Panc1 (cell line): ENCODE results near the gene AANAT. TPM values are rescaled to one million over a fixed set of nuclear protein-coding genes. Genes with fewer than 3 reads are reported as not detected.

Source experiments
- ATAC-seq: fragments of 200-7000 bp; cut with Tn5 transposase; 2 replicates; pipeline ENCODE4 v1.9.1; 2020; ENCODE audit warnings: mild to moderate bottlenecking, moderate library complexity
- BruUV-seq: library from RNA; stranded (reverse); fragments of 400-500 nt; replicated peaks from 2 replicates; lab custom pipeline; 2021; lab: Mats Ljungman, UMichigan
- CTCF ChIA-PET: fragments of 300-600 bp; sonication (Branson Sonifier 250); formaldehyde crosslinking; loops from one replicate; lab custom pipeline; 2022; ENCODE audit warnings: antibody characterized with exemption; lab: Charles Lee
- POLR2A ChIA-PET: fragments of 300-600 bp; sonication (Branson Sonifier 250); formaldehyde crosslinking; loops from one replicate; lab custom pipeline; 2022; ENCODE audit warnings: antibody characterized with exemption; lab: Charles Lee
- DNase-seq: peaks from one replicate; pipeline ENCODE4 v3.0.0-alpha.2; 2010; ENCODE audit warnings: low read depth, low spot score
- H3K27ac ChIP-seq: 2 replicates; pipeline ENCODE4 v1.5.1; 2011; ENCODE audit warnings: mild to moderate bottlenecking, low read length, inconsistent platforms
- H3K27me3 ChIP-seq: fragments of 200-500 bp; sonication (Bioruptor generic); 2 replicates; pipeline ENCODE4 v1.6.0; 2014; ENCODE audit warnings: low read length, inconsistent platforms; ENCODE audit not compliant: control insufficient read depth, insufficient read depth
- H3K36me3 ChIP-seq: fragments of 200-500 bp; sonication (Bioruptor generic); 2 replicates; pipeline ENCODE4 v1.5.1; 2014; ENCODE audit warnings: inconsistent platforms, mild to moderate bottlenecking, low read length, moderate library complexity; ENCODE audit not compliant: control insufficient read depth, insufficient read depth
- H3K4me1 ChIP-seq: 2 replicates; pipeline ENCODE4 v1.5.1; 2011; ENCODE audit warnings: inconsistent platforms, mild to moderate bottlenecking, low read length, moderate library complexity; ENCODE audit not compliant: control insufficient read depth, insufficient read depth
- H3K4me3 ChIP-seq, 2 experiments: 2 replicates each; pipeline ENCODE4 v1.5.1; 2011 to 2012; ENCODE audit warnings: low read depth in 2 of 2, low read length in 2 of 2, mild to moderate bottlenecking in 2 of 2, inconsistent platforms in 1 of 2, moderate library complexity in 1 of 2
- H3K9me3 ChIP-seq: fragments of 200-500 bp; sonication (Bioruptor generic); 2 replicates; pipeline ENCODE4 v1.5.1; 2014; ENCODE audit warnings: low read depth, mild to moderate bottlenecking, inconsistent platforms, low read length, moderate library complexity; ENCODE audit not compliant: control insufficient read depth, insufficient read depth
- POLR2AphosphoS5 ChIP-seq: IDR thresholded peaks from 2 replicates; pipeline ENCODE4 v1.6.1; 2012; ENCODE audit warnings: mild to moderate bottlenecking, low read depth, low read length, moderate library complexity
- SIN3A ChIP-seq: IDR thresholded peaks from 2 replicates; pipeline ENCODE4 v1.6.1; 2012; ENCODE audit warnings: low read depth, mild to moderate bottlenecking, low read length, moderate library complexity, borderline replicate concordance; ENCODE audit not compliant: insufficient read depth
- TCF7L2 ChIP-seq: IDR thresholded peaks from 2 replicates; pipeline ENCODE4 v1.6.1; 2011; ENCODE audit warnings: mild to moderate bottlenecking, low read depth, low read length, inconsistent platforms
- in situ Hi-C: cut with HindIII; loops from 2 replicates; pipeline ENCODE4 v1.10.0; 2016; ENCODE audit warnings: low sequenced_read_pairs, low pct_unique_long_range_greater_than_20kb
- intact Hi-C: fragments of 100-400 bp; cut with micrococcal nuclease; formaldehyde crosslinking; loops from one replicate; pipeline ENCODE4 v1.10.0; 2022; ENCODE audit not compliant: unreplicated experiment
- total RNA-seq: library from RNA; stranded (reverse); gene quantifications from one replicate; pipeline ENCODE4 v1.2.1, GENCODE V29; 2021; ENCODE audit not compliant: unreplicated experiment
- TF ChIP-seq, protein P1 (sequence below): fragments of 450-650 bp; IDR thresholded peaks from 2 replicates; pipeline ENCODE4 v1.5.1; 2017; ENCODE audit warnings: mild to moderate bottlenecking
- TF ChIP-seq, protein P2 (sequence below), 2 experiments: IDR thresholded peaks; 2 replicates each; pipeline ENCODE4 v1.6.1; 2011 to 2012; ENCODE audit warnings: low read depth in 2 of 2, control low read depth in 1 of 2, low read length in 1 of 2, mild to moderate bottlenecking in 1 of 2, moderate library complexity in 1 of 2; ENCODE audit not compliant: insufficient read depth in 1 of 2

The AANAT gene
- total RNA-seq, 1 experiment from 2014 or later, result not detected

DNA sequence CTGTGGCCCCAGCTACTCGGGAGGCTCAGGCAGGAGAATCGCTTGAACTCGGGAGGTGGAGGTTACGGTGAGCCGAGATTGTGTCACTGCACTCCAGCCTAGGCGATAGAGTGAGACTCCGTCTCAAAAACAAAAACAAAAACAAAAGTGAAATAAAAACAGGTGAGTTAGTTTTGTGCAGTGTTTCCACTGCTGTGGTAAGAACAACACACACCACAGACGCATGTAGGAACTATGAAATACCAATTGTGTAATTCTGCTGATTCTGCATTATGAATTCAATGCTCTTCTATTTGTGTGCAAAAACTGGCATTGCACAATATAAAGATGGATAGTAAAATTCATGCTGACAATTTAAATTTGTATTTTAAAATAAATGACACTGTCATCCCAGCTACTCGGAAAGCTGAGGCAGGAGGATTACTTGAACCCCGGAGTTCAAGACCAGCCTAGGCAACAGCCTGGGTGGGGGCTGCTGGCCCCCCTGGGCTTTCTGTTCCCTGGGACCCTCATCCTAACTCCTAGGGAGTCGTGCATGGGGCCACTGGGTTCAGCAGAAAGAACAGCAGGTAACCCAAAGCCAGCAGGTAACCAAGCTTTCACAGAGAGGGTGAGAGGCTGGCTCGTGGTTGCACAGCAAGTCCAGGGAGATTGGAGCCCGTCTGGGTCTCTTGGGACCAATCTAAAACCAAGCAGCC, 44.4 kb downstream of the AANAT start:
- Histone ChIP-seq H3K4me3 (no peak overlapping the region), H3K4me1 (no peaks in the 10 kb centered on the region), H3K27ac (no peak overlapping the region), H3K36me3 (no peaks in the 10 kb centered on the region), H3K27me3 (no peaks in the 10 kb centered on the region), H3K9me3 (no peaks in the 10 kb centered on the region)
- no peak for DNase-seq
- no TSS peak for BruUV-seq
- no peak for ATAC-seq
- intact Hi-C loops, result no loop called here
- CTCF ChIA-PET, result interaction anchor here (0.5 to 1.1 kb wide), 4 partner anchors 14 to 615 kb away, joined by 3 to 6 read pairs (median 4); partner anchors contain the start of genes AANAT and TRIM65
- TF ChIP-seq, protein P1, sequence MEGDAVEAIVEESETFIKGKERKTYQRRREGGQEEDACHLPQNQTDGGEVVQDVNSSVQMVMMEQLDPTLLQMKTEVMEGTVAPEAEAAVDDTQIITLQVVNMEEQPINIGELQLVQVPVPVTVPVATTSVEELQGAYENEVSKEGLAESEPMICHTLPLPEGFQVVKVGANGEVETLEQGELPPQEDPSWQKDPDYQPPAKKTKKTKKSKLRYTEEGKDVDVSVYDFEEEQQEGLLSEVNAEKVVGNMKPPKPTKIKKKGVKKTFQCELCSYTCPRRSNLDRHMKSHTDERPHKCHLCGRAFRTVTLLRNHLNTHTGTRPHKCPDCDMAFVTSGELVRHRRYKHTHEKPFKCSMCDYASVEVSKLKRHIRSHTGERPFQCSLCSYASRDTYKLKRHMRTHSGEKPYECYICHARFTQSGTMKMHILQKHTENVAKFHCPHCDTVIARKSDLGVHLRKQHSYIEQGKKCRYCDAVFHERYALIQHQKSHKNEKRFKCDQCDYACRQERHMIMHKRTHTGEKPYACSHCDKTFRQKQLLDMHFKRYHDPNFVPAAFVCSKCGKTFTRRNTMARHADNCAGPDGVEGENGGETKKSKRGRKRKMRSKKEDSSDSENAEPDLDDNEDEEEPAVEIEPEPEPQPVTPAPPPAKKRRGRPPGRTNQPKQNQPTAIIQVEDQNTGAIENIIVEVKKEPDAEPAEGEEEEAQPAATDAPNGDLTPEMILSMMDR, result no peak
- TF ChIP-seq SIN3A, result no peak
- TF ChIP-seq, protein P2, sequence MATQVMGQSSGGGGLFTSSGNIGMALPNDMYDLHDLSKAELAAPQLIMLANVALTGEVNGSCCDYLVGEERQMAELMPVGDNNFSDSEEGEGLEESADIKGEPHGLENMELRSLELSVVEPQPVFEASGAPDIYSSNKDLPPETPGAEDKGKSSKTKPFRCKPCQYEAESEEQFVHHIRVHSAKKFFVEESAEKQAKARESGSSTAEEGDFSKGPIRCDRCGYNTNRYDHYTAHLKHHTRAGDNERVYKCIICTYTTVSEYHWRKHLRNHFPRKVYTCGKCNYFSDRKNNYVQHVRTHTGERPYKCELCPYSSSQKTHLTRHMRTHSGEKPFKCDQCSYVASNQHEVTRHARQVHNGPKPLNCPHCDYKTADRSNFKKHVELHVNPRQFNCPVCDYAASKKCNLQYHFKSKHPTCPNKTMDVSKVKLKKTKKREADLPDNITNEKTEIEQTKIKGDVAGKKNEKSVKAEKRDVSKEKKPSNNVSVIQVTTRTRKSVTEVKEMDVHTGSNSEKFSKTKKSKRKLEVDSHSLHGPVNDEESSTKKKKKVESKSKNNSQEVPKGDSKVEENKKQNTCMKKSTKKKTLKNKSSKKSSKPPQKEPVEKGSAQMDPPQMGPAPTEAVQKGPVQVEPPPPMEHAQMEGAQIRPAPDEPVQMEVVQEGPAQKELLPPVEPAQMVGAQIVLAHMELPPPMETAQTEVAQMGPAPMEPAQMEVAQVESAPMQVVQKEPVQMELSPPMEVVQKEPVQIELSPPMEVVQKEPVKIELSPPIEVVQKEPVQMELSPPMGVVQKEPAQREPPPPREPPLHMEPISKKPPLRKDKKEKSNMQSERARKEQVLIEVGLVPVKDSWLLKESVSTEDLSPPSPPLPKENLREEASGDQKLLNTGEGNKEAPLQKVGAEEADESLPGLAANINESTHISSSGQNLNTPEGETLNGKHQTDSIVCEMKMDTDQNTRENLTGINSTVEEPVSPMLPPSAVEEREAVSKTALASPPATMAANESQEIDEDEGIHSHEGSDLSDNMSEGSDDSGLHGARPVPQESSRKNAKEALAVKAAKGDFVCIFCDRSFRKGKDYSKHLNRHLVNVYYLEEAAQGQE (IDR thresholded peaks at IDR 0.05; ENCODE audit: insufficient read depth in 1 of 2, low read depth in 2 of 2, low read length in 1 of 2), result no peak
- TF ChIP-seq POLR2AphosphoS5, result no peak
- no peak for TF ChIP-seq TCF7L2
- in situ Hi-C loops, result no loop called here
- POLR2A ChIA-PET, result no interaction called here

DNA sequence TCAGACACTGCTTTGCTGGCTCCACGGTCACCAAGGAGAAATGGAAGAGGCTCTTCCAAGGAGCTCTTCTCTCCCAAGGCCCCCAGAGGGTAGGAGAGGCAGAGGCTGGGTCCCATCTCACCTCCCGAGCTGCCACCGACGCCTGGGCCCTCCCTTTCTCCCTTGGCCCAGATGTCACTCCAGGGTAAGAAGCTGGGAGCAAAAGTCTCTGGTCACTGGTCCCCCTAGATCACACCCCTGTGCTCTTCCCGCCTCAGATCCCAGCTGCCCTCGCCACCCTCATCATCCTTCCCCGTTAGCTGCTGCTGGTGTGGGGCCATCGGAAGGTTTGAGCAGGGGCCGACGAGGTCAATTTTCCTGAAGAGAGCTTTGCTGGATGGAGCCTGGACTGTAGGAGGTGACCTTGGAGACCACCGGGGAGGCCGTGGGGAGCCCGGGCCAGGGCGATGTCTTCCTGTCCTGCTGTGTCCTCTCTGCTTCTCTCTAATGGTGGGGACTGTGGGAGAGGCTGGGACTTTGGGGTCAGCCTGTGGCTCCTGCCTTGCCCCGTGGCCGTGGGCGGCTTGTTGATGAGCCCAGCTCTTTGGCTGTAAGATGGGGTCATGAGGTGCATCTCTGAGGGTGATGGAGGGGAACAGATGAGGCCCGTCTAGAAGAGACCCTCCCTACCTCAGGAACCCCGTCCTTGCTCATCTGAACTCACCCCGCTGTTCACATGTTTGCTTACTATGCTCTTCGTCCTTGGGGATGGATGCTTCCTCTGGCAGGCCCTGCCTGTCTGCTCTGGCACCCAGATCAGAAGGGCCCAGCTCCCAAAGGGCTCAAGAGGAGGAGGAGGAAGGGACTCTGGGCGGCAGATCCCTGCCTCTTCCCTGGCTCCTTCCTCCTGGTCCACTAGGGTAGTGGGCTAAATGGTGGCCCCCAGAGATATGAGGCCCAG, 45.2 kb downstream of the AANAT start:
- POLR2A ChIA-PET, result no interaction called here
- CTCF ChIA-PET, result interaction anchor here (0.5 to 1.0 kb wide), 2 partner anchors 46 to 616 kb away, joined by 3 to 6 read pairs; partner anchors contain the start of genes AANAT and TRIM65
- TF ChIP-seq, protein P1, result no peak
- TF ChIP-seq POLR2AphosphoS5 (no peak), SIN3A (no peak), TCF7L2 (no peak)
- TF ChIP-seq, protein P2 (IDR thresholded peaks at IDR 0.05; ENCODE audit: insufficient read depth in 1 of 2, low read depth in 2 of 2, low read length in 1 of 2), result no peak
- in situ Hi-C loops, result no loop called here
- Histone ChIP-seq H3K36me3 (no peaks in the 10 kb centered on the region), H3K4me1 (no peaks in the 10 kb centered on the region), H3K27ac (no peak overlapping the region), H3K27me3 (no peaks in the 10 kb centered on the region), H3K4me3 (no peak overlapping the region), H3K9me3 (no peaks in the 10 kb centered on the region)
- no TSS peak for BruUV-seq
- ATAC-seq (no peak), DNase-seq (no peak)
- intact Hi-C loops, result no loop called here
